Astrocyte of the spinal cord (primary cell): ENCODE measurements around the gene ACER3.
A peak's percentile ranks its signal among the peaks of the same experiment; 100 is the strongest.
"Not testable (repeated sequence)": the region's sequence is repeated elsewhere in the genome, so short reads cannot be mapped to it uniquely, and the experiment has no call there.

ENCODE experiments used
- DNase-seq: peaks from one replicate; pipeline ENCODE4 v3.0.0; 2011; ENCODE audit warnings: low read depth, low spot score
- H3K4me3 ChIP-seq: 2 replicates; pipeline ENCODE4 v1.5.1; 2011; ENCODE audit warnings: low read depth, mild to moderate bottlenecking, low read length, moderate library complexity
- CTCF ChIP-seq: IDR thresholded peaks from 2 replicates; pipeline ENCODE4 v1.5.1; 2012; ENCODE audit warnings: low read depth, mild to moderate bottlenecking, low read length, inconsistent platforms
- in situ Hi-C: cut with HindIII; loops from 2 replicates; pipeline ENCODE4 v1.10.0; 2017; ENCODE audit warnings: low sequenced_read_pairs

The ACER3 gene

GRCh38 chr11:77002776-77003175, 142.1 kb downstream of the ACER3 start:
- H3K4me3 ChIP-seq, result no peak overlapping the region
- TF ChIP-seq CTCF, result no peak
- DNase-seq, result no peak
- in situ Hi-C loops, result no loop called here

- in situ Hi-C loops, result no loop called here
- DNase-seq, result no peak
- no peak overlapping the region for H3K4me3 ChIP-seq
- no peak for TF ChIP-seq CTCF
These were observed 143.2 kb downstream of the ACER3 start for GRCh38 chr11:77003963-77004362.

GRCh38 chr11:77009533-77010160, 148.9 kb downstream of the ACER3 start:
- in situ Hi-C loops, result no loop called here
- TF ChIP-seq CTCF, result no peak
- no peak overlapping the region for H3K4me3 ChIP-seq
- DNase-seq, result no peak

GRCh38 chr11:77014669-77015068, 154.0 kb downstream of the ACER3 start:
- in situ Hi-C loops, result no loop called here
- H3K4me3 ChIP-seq, result no peak overlapping the region
- no peak for TF ChIP-seq CTCF
- DNase-seq, result no peak

GRCh38 chr11:77018396-77018924, 157.7 kb downstream of the ACER3 start:
- DNase-seq, H3K4me3 ChIP-seq, in situ Hi-C loops: not testable (repeated sequence)

GRCh38 chr11:77019976-77020595, 159.4 kb downstream of the ACER3 start:
- H3K4me3 ChIP-seq, result no peak overlapping the region
- DNase-seq, result peak; percentile 37
- in situ Hi-C loops, result no loop called here
- no peak for TF ChIP-seq CTCF

GRCh38 chr11:77020734-77021133, 160.0 kb downstream of the ACER3 start:
- no peak for DNase-seq
- in situ Hi-C loops, result no loop called here

More at GRCh38 chr11:77020734-77021133, 160.0 kb downstream of the ACER3 start:
- no peak for TF ChIP-seq CTCF
- no peak overlapping the region for H3K4me3 ChIP-seq
